NCI-H2171 treated with DMSO at 0.1 percent for 48 hours (cell line): Measurements from ENCODE around the gene NTM.
"Not testable (repeated sequence)": the region's sequence is repeated elsewhere in the genome, so short reads cannot be mapped to it uniquely, and the experiment has no call there.

Experiments
- DNase-seq: peaks from one replicate; lab custom pipeline; 2025; lab: John Stamatoyannopoulos, UW

NTM gene

GRCh38 chr11:131422029-131422428 is 51.6 kb downstream of the NTM start:
- no peak for DNase-seq

GRCh38 chr11:131422496-131422895 is 52.1 kb downstream of the NTM start:
- no peak for DNase-seq

- no peak for DNase-seq
Measured at GRCh38 chr11:131423688-131424087, 53.3 kb downstream of the NTM start.

GRCh38 chr11:131424257-131424876 is 54.0 kb downstream of the NTM start:
- DNase-seq, result not testable (repeated sequence)

- no peak for DNase-seq
Measured at GRCh38 chr11:131425285-131425684, 54.9 kb downstream of the NTM start.

- DNase-seq, result no peak
Measured at GRCh38 chr11:131428853-131429252, 58.4 kb downstream of the NTM start.

- no peak for DNase-seq
Measured at GRCh38 chr11:131430473-131431208, 60.2 kb downstream of the NTM start.

- no peak for DNase-seq
Measured at GRCh38 chr11:131441051-131441810, 70.8 kb downstream of the NTM start.

- DNase-seq, result no peak
Measured at GRCh38 chr11:131446590-131447275, 76.3 kb downstream of the NTM start.

- no peak for DNase-seq
Measured at GRCh38 chr11:131447277-131447815, 76.9 kb downstream of the NTM start.

GRCh38 chr11:131447898-131448297 is 77.5 kb downstream of the NTM start:
- no peak for DNase-seq

GRCh38 chr11:131449036-131450019 is 78.9 kb downstream of the NTM start:
- DNase-seq, result no peak

GRCh38 chr11:131454490-131454889 is 84.1 kb downstream of the NTM start:
- no peak for DNase-seq

GRCh38 chr11:131454989-131455388 is 84.6 kb downstream of the NTM start:
- DNase-seq, result no peak

- no peak for DNase-seq
Measured at GRCh38 chr11:131455843-131456704, 85.7 kb downstream of the NTM start.

- DNase-seq, result no peak
Measured at GRCh38 chr11:131457163-131457562, 86.7 kb downstream of the NTM start.

GRCh38 chr11:131458421-131458820 is 88.0 kb downstream of the NTM start:
- DNase-seq, result no peak

GRCh38 chr11:131460931-131461330 is 90.5 kb downstream of the NTM start:
- DNase-seq, result no peak

GRCh38 chr11:131462622-131463021 is 92.2 kb downstream of the NTM start:
- no peak for DNase-seq

GRCh38 chr11:131463162-131463561 is 92.7 kb downstream of the NTM start:
- DNase-seq, result no peak
